Measurements from ENCODE around the gene TMEM51.

TMEM51 gene, protein sequence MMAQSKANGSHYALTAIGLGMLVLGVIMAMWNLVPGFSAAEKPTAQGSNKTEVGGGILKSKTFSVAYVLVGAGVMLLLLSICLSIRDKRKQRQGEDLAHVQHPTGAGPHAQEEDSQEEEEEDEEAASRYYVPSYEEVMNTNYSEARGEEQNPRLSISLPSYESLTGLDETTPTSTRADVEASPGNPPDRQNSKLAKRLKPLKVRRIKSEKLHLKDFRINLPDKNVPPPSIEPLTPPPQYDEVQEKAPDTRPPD

DNA sequence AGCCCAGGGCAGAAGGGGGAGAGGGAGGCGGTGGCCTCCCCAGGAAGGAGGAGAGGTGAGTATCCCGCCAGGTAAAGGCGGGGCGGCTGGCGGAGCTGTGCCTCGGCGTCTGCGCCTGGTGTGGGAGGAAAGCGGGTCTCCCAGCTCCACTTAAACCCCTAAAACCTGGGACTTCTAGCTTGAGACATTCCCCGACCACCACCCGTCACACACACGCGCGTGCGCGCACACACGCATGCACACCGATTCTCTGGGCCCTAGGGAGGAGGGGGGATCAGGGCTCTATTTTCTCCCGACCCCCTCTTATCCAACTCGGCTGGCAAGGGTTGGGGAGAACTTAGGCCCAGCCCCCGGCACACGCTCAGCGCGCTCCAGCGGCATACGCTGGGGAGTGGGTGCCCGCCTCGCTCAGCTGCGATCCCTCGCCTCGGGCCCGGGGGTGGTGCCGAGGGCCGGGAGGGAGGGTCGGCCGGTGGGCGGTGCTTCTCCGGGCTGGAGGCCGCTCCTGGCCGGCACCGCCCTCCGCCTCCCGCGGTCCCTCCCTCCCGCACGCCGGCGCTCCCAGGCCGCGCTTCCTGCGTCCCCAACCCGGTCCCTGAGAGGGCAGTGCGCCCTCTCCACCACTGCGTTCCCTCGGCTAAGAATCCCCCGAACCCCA is at the start of gene TMEM51:
TSS of gene TMEM51 (plus strand) at position 564 of the 658 bp plus-strand sequence. CDS start 61,341 bp downstream, outside the sequence.
- DNase-seq (ENCODE audit: low read depth, low spot score), result no peak
- no peaks in the 10 kb centered on the region for H3K9me3 ChIP-seq (ENCODE audit: low read depth, low read length)
- TF ChIP-seq POLR2AphosphoS5 (IDR thresholded peaks at IDR 0.05; ENCODE audit: borderline replicate concordance, low read depth, low read length) (no peak), FOXP2 (optimal IDR thresholded peaks at IDR 0.05; ENCODE audit: control extremely low read depth, extremely low read length, insufficient read depth) (no peak), EZH2 (IDR thresholded peaks at IDR 0.05) (no peak)
- H3K9ac ChIP-seq (ENCODE audit: insufficient read length), result peak within 1 kb of the TSS; percentile 59
- no peak within 1 kb of the TSS for H3K27ac ChIP-seq
- no peaks in the 10 kb centered on the region for H3K36me3 ChIP-seq (ENCODE audit: insufficient read depth, low read length)
- H3K4me3 ChIP-seq, result peak within 1 kb of the TSS; percentile 85

DNA sequence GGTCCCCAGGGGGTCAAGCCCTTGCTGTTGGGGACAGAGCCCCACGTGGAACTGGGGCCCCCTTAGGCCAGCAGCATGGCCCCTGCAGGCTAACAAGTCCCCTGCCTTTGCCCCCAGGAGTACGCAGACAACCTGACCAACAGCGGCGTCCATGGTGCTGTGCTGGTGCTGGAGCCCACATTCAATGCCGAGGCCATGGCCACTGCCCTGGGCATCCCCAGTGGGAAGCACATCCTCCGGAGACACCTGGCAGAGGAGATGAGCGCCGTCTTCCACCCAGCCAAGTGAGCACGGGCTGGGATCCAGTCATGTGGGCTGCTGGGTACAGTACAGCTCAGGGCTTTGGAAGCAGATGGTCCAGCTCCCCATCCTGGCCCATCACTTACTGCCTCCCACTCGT is 49.6 kb upstream of the TMEM51 start:
- no peak overlapping the region for H3K9ac ChIP-seq (ENCODE audit: insufficient read length)
- H3K27ac ChIP-seq, result no peak overlapping the region
- no peaks in the 10 kb centered on the region for H3K36me3 ChIP-seq (ENCODE audit: insufficient read depth, low read length)
- H3K4me3 ChIP-seq, result no peak overlapping the region
- H3K9me3 ChIP-seq (ENCODE audit: low read depth, low read length), result no peaks in the 10 kb centered on the region
- DNase-seq (ENCODE audit: low read depth, low spot score), result no peak
- TF ChIP-seq EZH2 (IDR thresholded peaks at IDR 0.05), result no peak
- no peak for TF ChIP-seq POLR2AphosphoS5 (IDR thresholded peaks at IDR 0.05; ENCODE audit: borderline replicate concordance, low read depth, low read length)
- TF ChIP-seq FOXP2 (optimal IDR thresholded peaks at IDR 0.05; ENCODE audit: control extremely low read depth, extremely low read length, insufficient read depth), result no peak

DNA sequence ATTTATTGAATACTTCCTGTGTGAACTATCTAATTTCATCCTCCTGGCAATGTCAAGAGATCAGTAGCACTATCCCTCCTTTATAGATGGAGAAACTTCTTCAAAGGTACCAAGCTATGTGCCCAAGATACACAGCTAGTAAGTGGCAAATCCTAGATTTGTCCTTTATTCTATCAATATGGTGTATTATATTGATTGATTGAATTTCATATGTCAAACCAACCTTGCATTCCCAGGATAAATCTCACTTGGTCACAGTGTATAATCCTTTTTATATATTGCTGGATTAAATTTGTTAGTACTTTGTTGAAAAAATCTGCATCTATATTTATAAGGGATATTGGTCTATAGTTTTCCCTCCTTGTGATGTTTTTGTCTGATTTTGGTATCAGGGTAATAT is 48.8 kb upstream of the TMEM51 start:
- DNase-seq (ENCODE audit: low read depth, low spot score), result no peak
- Histone ChIP-seq H3K36me3 (ENCODE audit: insufficient read depth, low read length) (no peaks in the 10 kb centered on the region), H3K9ac (ENCODE audit: insufficient read length) (no peak overlapping the region), H3K4me3 (no peak overlapping the region), H3K9me3 (ENCODE audit: low read depth, low read length) (no peaks in the 10 kb centered on the region), H3K27ac (no peak overlapping the region)
- TF ChIP-seq FOXP2 (optimal IDR thresholded peaks at IDR 0.05; ENCODE audit: control extremely low read depth, extremely low read length, insufficient read depth) (no peak), POLR2AphosphoS5 (IDR thresholded peaks at IDR 0.05; ENCODE audit: borderline replicate concordance, low read depth, low read length) (no peak), EZH2 (IDR thresholded peaks at IDR 0.05) (no peak)

DNA sequence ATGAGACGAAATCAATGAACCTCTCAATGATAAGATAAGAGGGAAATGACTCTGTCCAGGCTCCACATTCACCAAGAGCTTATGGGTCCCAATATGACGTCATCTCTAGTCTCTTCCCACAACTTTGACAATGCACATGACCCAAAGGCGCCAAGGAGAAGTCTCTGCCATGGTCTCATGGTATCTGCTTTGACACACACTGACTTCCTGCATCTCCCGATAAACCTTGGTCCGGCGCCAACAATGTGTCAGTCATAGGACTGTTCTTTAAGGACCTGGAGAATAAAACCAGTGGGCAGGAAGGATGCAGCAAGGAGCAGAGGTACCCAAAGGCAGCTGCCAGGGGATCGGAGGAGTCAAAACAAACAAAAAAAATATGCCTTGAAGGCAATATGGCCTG is 46.9 kb upstream of the TMEM51 start:
- no peak overlapping the region for H3K27ac ChIP-seq
- H3K9me3 ChIP-seq (ENCODE audit: low read depth, low read length), result no peaks in the 10 kb centered on the region
- no peak for DNase-seq (ENCODE audit: low read depth, low spot score)
- H3K4me3 ChIP-seq, result no peak overlapping the region
- TF ChIP-seq FOXP2 (optimal IDR thresholded peaks at IDR 0.05; ENCODE audit: control extremely low read depth, extremely low read length, insufficient read depth) (no peak), EZH2 (IDR thresholded peaks at IDR 0.05) (no peak), POLR2AphosphoS5 (IDR thresholded peaks at IDR 0.05; ENCODE audit: borderline replicate concordance, low read depth, low read length) (no peak)
- no peak overlapping the region for H3K9ac ChIP-seq (ENCODE audit: insufficient read length)
- H3K36me3 ChIP-seq (ENCODE audit: insufficient read depth, low read length), result no peaks in the 10 kb centered on the region

DNA sequence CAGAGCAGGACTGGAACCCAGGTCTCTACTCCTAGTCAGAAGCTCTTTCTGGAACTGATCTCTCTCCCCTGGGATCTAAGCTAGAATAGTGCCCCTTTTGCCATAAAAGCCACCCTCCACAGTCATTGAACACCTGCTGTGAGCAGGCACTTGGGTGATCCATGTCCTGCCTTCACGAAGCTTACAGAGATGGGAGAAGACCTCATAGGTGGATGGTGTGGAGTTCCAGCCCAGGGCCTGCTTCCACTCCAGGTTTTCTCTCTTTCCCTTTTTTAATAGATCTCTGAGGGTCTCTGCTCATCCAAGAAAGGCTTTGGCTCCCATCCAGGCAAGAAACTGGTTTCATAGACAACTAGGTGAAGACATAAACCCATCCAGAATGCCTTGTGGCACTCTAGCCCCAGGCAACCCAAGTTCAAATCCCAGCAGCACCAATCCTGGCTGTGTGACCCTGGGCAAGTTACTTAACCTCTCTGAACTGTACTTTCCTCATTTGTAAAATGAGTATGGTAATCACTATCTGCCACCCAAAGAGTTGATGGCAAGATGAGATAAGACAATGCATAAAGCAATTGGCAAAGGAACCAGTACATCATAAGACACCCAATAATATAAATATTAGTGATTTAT is 46.4 kb upstream of the TMEM51 start:
- Histone ChIP-seq H3K36me3 (ENCODE audit: insufficient read depth, low read length) (no peaks in the 10 kb centered on the region), H3K4me3 (no peak overlapping the region), H3K9me3 (ENCODE audit: low read depth, low read length) (no peaks in the 10 kb centered on the region), H3K27ac (no peak overlapping the region), H3K9ac (ENCODE audit: insufficient read length) (no peak overlapping the region)
- DNase-seq (ENCODE audit: low read depth, low spot score), result no peak
- TF ChIP-seq POLR2AphosphoS5 (IDR thresholded peaks at IDR 0.05; ENCODE audit: borderline replicate concordance, low read depth, low read length) (no peak), EZH2 (IDR thresholded peaks at IDR 0.05) (no peak), FOXP2 (optimal IDR thresholded peaks at IDR 0.05; ENCODE audit: control extremely low read depth, extremely low read length, insufficient read depth) (no peak)

DNA sequence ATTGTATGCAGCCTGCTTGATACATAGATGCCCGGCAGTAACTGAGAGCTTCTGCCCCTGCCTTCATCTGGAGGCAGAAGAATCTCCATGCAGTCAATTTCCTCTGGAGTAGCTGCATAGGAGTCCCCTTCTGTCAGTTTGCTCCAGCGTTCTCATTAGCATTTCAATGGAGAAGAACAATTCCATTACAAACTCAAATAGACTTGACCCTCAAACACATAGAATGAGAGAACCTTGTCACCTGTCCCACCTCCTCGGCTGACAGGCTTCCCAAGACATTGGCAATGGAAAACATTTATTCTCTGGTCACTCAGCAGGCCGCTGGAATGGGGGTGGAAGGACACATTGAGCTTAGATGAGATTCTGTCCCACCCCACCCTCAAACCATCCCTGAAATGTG is 45.6 kb upstream of the TMEM51 start:
- no peak overlapping the region for H3K4me3 ChIP-seq
- TF ChIP-seq FOXP2 (optimal IDR thresholded peaks at IDR 0.05; ENCODE audit: control extremely low read depth, extremely low read length, insufficient read depth) (no peak), POLR2AphosphoS5 (IDR thresholded peaks at IDR 0.05; ENCODE audit: borderline replicate concordance, low read depth, low read length) (no peak), EZH2 (IDR thresholded peaks at IDR 0.05) (no peak)
- DNase-seq (ENCODE audit: low read depth, low spot score), result no peak

DNA sequence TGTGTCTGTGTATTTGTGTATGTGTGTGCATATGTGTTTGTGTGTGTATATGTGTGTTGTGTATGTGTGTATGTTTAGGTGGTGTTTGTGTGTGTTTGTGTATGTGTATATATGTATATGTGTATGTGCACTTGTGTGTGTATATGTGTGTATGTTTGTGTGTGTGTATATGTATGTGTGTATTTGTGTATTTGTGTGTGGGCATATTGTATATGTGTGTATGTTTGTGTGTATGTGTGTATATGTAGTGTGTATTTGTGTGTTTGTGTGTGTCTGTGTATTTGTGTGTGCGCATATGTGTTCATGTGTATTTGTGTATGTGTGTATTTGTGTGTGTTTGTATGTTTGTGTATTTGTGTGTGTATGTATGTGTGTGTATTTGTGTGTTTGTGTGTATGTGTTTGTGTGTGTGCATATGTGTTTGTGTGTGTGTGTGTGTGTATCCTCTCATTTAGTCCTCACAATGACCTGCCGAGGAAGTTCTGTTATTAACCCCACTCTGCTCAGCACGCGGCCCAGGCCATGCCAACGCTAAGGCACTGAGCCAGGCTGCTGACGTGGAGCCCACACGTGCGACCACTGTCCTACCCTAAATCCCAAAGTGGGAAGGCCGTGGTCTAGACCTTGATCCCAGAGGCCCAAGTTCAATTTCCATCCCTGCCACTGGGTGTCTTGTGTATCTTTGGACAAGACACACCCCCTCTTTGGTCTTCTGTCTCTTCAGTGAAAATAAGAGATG is 43.2 kb upstream of the TMEM51 start:
- DNase-seq (ENCODE audit: low read depth, low spot score), result no peak

More for the DNA sequence above, 45.6 kb upstream of the TMEM51 start:
- H3K36me3 ChIP-seq (ENCODE audit: insufficient read depth, low read length), result no peaks in the 10 kb centered on the region
- H3K9ac ChIP-seq (ENCODE audit: insufficient read length), result no peak overlapping the region
- H3K9me3 ChIP-seq (ENCODE audit: low read depth, low read length), result no peaks in the 10 kb centered on the region
- H3K27ac ChIP-seq, result no peak overlapping the region

DNA sequence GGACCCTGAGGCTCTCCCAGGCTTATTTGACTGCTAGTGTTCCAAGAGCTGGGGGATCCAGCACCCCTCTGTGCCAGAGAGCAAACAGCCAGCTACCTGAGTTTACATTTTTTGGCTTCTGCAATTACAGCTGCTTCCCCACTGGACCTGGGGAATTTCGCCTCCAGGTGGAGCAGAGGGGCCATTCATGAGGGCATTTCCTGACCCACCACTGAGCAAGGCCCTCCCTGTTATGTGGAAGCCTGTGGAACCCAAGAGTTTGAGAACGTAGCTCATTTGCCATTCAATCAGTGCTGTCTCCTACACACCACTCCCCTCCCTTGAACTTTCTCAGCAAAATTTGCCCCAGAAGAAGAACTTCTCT is 42.7 kb upstream of the TMEM51 start:
- DNase-seq (ENCODE audit: low read depth, low spot score), result no peak
- Histone ChIP-seq H3K9ac (ENCODE audit: insufficient read length) (no peak overlapping the region), H3K27ac (no peak overlapping the region), H3K9me3 (ENCODE audit: low read depth, low read length) (no peaks in the 10 kb centered on the region), H3K4me3 (no peak overlapping the region), H3K36me3 (ENCODE audit: insufficient read depth, low read length) (no peaks in the 10 kb centered on the region)
- TF ChIP-seq EZH2 (IDR thresholded peaks at IDR 0.05) (no peak), POLR2AphosphoS5 (IDR thresholded peaks at IDR 0.05; ENCODE audit: borderline replicate concordance, low read depth, low read length) (no peak), FOXP2 (optimal IDR thresholded peaks at IDR 0.05; ENCODE audit: control extremely low read depth, extremely low read length, insufficient read depth) (no peak)

More for the DNA sequence above, 43.2 kb upstream of the TMEM51 start:
- Histone ChIP-seq H3K9ac (ENCODE audit: insufficient read length) (no peak overlapping the region), H3K9me3 (ENCODE audit: low read depth, low read length) (no peaks in the 10 kb centered on the region), H3K36me3 (ENCODE audit: insufficient read depth, low read length) (no peaks in the 10 kb centered on the region), H3K27ac (no peak overlapping the region), H3K4me3 (no peak overlapping the region)
- no peak for TF ChIP-seq POLR2AphosphoS5 (IDR thresholded peaks at IDR 0.05; ENCODE audit: borderline replicate concordance, low read depth, low read length)
- TF ChIP-seq FOXP2 (optimal IDR thresholded peaks at IDR 0.05; ENCODE audit: control extremely low read depth, extremely low read length, insufficient read depth), result no peak
- no peak for TF ChIP-seq EZH2 (IDR thresholded peaks at IDR 0.05)

Measured in SK-N-MC (cell line).